Measurements from ENCODE around the gene RIBC2. TPM values are rescaled to one million over a fixed set of nuclear protein-coding genes. Genes with fewer than 3 reads are reported as not detected.

Gene RIBC2
- total RNA-seq, 1 experiment from 2014 or later = 2.9 TPM

GRCh38 chr22:45425101-45425500 is 11.6 kb downstream of the RIBC2 start:
- H3K27me3 ChIP-seq (ENCODE audit: control insufficient read depth, insufficient read depth, low read length) = no peaks in the 10 kb centered on the region
- in situ Hi-C loops (cut with HindIII; ENCODE audit: low pct_unique_long_range_greater_than_20kb, low sequenced_read_pairs) = no loop called here
- H3K36me3 ChIP-seq (ENCODE audit: control insufficient read depth, insufficient read depth, low read length) = no peaks in the 10 kb centered on the region
- no peak overlapping the region for H3K4me3 ChIP-seq (ENCODE audit: low read depth in 2 of 2, low read length in 2 of 2)
- H3K4me1 ChIP-seq (ENCODE audit: control insufficient read depth, insufficient read depth, low read length) = no peaks in the 10 kb centered on the region
- no peak for ATAC-seq
- POLR2A ChIA-PET = no interaction called here
- no peak for DNase-seq (ENCODE audit: low read depth, low spot score)
- BruUV-seq (replicated peaks) = no TSS peak
- CTCF ChIA-PET = no interaction called here
- H3K9me3 ChIP-seq (ENCODE audit: control insufficient read depth, insufficient read depth, low read depth, low read length) = no peaks in the 10 kb centered on the region
- TF ChIP-seq TCF7L2 (IDR thresholded peaks at IDR 0.05; ENCODE audit: low read depth, low read length) = no peak
- intact Hi-C loops (cut with micrococcal nuclease; ENCODE audit: unreplicated experiment) = no loop called here
- H3K27ac ChIP-seq (ENCODE audit: low read length) = no peak overlapping the region

GRCh38 chr22:45425531-45426265 is 12.2 kb downstream of the RIBC2 start:
- H3K4me3 ChIP-seq (ENCODE audit: low read depth in 2 of 2, low read length in 2 of 2) = no peak overlapping the region
- TF ChIP-seq SIN3A (IDR thresholded peaks at IDR 0.05; ENCODE audit: borderline replicate concordance, insufficient read depth, low read depth, low read length) (no peak), POLR2AphosphoS5 (IDR thresholded peaks at IDR 0.05; ENCODE audit: low read depth, low read length) (no peak), CTCF (IDR thresholded peaks at IDR 0.05) (no peak), TCF7L2 (IDR thresholded peaks at IDR 0.05; ENCODE audit: low read depth, low read length) (no peak)
- TF ChIP-seq, protein P1, sequence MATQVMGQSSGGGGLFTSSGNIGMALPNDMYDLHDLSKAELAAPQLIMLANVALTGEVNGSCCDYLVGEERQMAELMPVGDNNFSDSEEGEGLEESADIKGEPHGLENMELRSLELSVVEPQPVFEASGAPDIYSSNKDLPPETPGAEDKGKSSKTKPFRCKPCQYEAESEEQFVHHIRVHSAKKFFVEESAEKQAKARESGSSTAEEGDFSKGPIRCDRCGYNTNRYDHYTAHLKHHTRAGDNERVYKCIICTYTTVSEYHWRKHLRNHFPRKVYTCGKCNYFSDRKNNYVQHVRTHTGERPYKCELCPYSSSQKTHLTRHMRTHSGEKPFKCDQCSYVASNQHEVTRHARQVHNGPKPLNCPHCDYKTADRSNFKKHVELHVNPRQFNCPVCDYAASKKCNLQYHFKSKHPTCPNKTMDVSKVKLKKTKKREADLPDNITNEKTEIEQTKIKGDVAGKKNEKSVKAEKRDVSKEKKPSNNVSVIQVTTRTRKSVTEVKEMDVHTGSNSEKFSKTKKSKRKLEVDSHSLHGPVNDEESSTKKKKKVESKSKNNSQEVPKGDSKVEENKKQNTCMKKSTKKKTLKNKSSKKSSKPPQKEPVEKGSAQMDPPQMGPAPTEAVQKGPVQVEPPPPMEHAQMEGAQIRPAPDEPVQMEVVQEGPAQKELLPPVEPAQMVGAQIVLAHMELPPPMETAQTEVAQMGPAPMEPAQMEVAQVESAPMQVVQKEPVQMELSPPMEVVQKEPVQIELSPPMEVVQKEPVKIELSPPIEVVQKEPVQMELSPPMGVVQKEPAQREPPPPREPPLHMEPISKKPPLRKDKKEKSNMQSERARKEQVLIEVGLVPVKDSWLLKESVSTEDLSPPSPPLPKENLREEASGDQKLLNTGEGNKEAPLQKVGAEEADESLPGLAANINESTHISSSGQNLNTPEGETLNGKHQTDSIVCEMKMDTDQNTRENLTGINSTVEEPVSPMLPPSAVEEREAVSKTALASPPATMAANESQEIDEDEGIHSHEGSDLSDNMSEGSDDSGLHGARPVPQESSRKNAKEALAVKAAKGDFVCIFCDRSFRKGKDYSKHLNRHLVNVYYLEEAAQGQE (IDR thresholded peaks at IDR 0.05; ENCODE audit: insufficient read depth in 1 of 2, low read depth in 2 of 2, low read length in 1 of 2) = no peak
- no peaks in the 10 kb centered on the region for H3K9me3 ChIP-seq (ENCODE audit: control insufficient read depth, insufficient read depth, low read depth, low read length)
- H3K4me1 ChIP-seq (ENCODE audit: control insufficient read depth, insufficient read depth, low read length) = no peaks in the 10 kb centered on the region
- no peak overlapping the region for H3K27ac ChIP-seq (ENCODE audit: low read length)
- DNase-seq (ENCODE audit: low read depth, low spot score) (no peak), ATAC-seq (no peak)
- in situ Hi-C loops (cut with HindIII; ENCODE audit: low pct_unique_long_range_greater_than_20kb, low sequenced_read_pairs) = no loop called here
- intact Hi-C loops (cut with micrococcal nuclease; ENCODE audit: unreplicated experiment) = no loop called here
- H3K27me3 ChIP-seq (ENCODE audit: control insufficient read depth, insufficient read depth, low read length) = no peaks in the 10 kb centered on the region
- CTCF ChIA-PET = no interaction called here
- POLR2A ChIA-PET = no interaction called here
- no TSS peak for BruUV-seq (replicated peaks)
- H3K36me3 ChIP-seq (ENCODE audit: control insufficient read depth, insufficient read depth, low read length) = no peaks in the 10 kb centered on the region

DNA sequence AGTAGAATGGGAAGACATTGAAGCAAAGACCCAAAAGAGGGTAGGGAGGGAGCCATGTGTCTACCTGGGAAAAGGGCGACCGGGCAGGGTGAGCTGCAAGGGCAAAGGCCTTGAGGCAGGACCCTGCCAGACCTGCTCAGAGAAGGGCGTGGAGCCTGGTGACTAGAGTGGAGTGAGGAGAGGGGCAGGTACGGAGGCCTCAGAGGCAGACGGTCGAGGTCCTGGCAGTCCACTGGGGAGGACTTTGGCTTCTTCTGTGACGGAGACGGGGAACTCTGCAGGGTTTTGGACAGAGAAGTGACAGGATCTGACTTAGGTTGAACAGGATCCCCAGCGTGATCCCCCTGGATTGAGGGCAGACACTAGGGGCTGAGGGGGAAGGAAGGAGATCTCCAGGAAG is 12.9 kb downstream of the RIBC2 start:
- CTCF ChIA-PET = no interaction called here
- no peaks in the 10 kb centered on the region for H3K27me3 ChIP-seq (ENCODE audit: control insufficient read depth, insufficient read depth, low read length)
- in situ Hi-C loops (cut with HindIII; ENCODE audit: low pct_unique_long_range_greater_than_20kb, low sequenced_read_pairs) = no loop called here

More for the DNA sequence above, 12.9 kb downstream of the RIBC2 start:
- ATAC-seq (no peak), DNase-seq (ENCODE audit: low read depth, low spot score) (no peak)
- no peak overlapping the region for H3K4me3 ChIP-seq (ENCODE audit: low read depth in 2 of 2, low read length in 2 of 2)
- H3K27ac ChIP-seq (ENCODE audit: low read length) = no peak overlapping the region
- H3K4me1 ChIP-seq (ENCODE audit: control insufficient read depth, insufficient read depth, low read length) = no peaks in the 10 kb centered on the region
- TF ChIP-seq CTCF (IDR thresholded peaks at IDR 0.05) (no peak), POLR2AphosphoS5 (IDR thresholded peaks at IDR 0.05; ENCODE audit: low read depth, low read length) (no peak), SIN3A (IDR thresholded peaks at IDR 0.05; ENCODE audit: borderline replicate concordance, insufficient read depth, low read depth, low read length) (no peak), TCF7L2 (IDR thresholded peaks at IDR 0.05; ENCODE audit: low read depth, low read length) (no peak)
- TF ChIP-seq, protein P1 (IDR thresholded peaks at IDR 0.05; ENCODE audit: insufficient read depth in 1 of 2, low read depth in 2 of 2, low read length in 1 of 2) = no peak
- H3K36me3 ChIP-seq (ENCODE audit: control insufficient read depth, insufficient read depth, low read length) = no peaks in the 10 kb centered on the region
- POLR2A ChIA-PET = no interaction called here
- BruUV-seq (replicated peaks) = no TSS peak
- no peaks in the 10 kb centered on the region for H3K9me3 ChIP-seq (ENCODE audit: control insufficient read depth, insufficient read depth, low read depth, low read length)
- intact Hi-C loops (cut with micrococcal nuclease; ENCODE audit: unreplicated experiment) = no loop called here

All from Panc1 (cell line).